Neural cell (in vitro differentiated cells): ENCODE data around the gene ZNF281. TPM values are rescaled to one million over a fixed set of nuclear protein-coding genes. Genes with fewer than 3 reads are reported as not detected.

Experiments used
- H2AFZ ChIP-seq: fragments of 200-600, 300-800 bp; sonication (generic), shearing (Covaris generic); 2 replicates; pipeline ENCODE4 v1.6.0; 2014; ENCODE audit warnings: low read depth, mild to moderate bottlenecking, antibody characterized with exemption, low read length, moderate library complexity
- H3F3A ChIP-seq: fragments of 200-600 bp; shearing (Covaris generic); 2 replicates; pipeline ENCODE4 v1.6.1; 2016; ENCODE audit warnings: mild to moderate bottlenecking, moderate library complexity, mixed read lengths, antibody characterized with exemption, low read length; ENCODE audit not compliant: insufficient read depth, poor library complexity, severe bottlenecking
- H3K27ac ChIP-seq: fragments of 200-600, 300-800 bp; sonication (generic), shearing (Covaris generic); 2 replicates; pipeline ENCODE4 v1.5.1; 2014; ENCODE audit warnings: mild to moderate bottlenecking, low read length, moderate library complexity
- H3K27me3 ChIP-seq: fragments of 300-800, 200-600 bp; sonication (generic), shearing (Covaris generic); 2 replicates; pipeline ENCODE4 v1.6.0; 2014; ENCODE audit warnings: mild to moderate bottlenecking, low read depth, low read length, moderate library complexity; ENCODE audit not compliant: insufficient read depth
- H3K36me3 ChIP-seq: fragments of 300-800, 200-600 bp; sonication (generic), shearing (Covaris generic); 2 replicates; pipeline ENCODE4 v1.5.1; 2014; ENCODE audit warnings: mild to moderate bottlenecking, antibody characterized with exemption, low read length, moderate library complexity; ENCODE audit not compliant: insufficient read depth
- H3K4me2 ChIP-seq: fragments of 300-800, 200-600 bp; sonication (generic), shearing (Covaris generic); 2 replicates; pipeline ENCODE4 v1.6.0; 2014; ENCODE audit warnings: mild to moderate bottlenecking, low read length
- H3K4me3 ChIP-seq: fragments of 300-800, 200-600 bp; sonication (generic), shearing (Covaris generic); 2 replicates; pipeline ENCODE4 v1.5.1; 2014; ENCODE audit warnings: mild to moderate bottlenecking, low read length, moderate library complexity
- H3K79me2 ChIP-seq: fragments of 200-600 bp; shearing (Covaris generic); replicated peaks from 2 replicates; pipeline ENCODE4 v1.6.0; 2014; ENCODE audit warnings: mild to moderate bottlenecking, low read length, moderate library complexity; ENCODE audit not compliant: insufficient read depth
- H3K9ac ChIP-seq: fragments of 300-800, 200-600 bp; sonication (generic), shearing (Covaris generic); 2 replicates; pipeline ENCODE4 v1.6.1; 2016; ENCODE audit warnings: mild to moderate bottlenecking, low read length, mixed read lengths
- H3K9me2 ChIP-seq: fragments of 200-600 bp; shearing (Covaris generic); 2 replicates; pipeline ENCODE4 v1.6.1; 2016; ENCODE audit warnings: mild to moderate bottlenecking, low read length, mixed read lengths; ENCODE audit not compliant: insufficient read depth
- H3K9me3 ChIP-seq: fragments of 200-600, 300-800 bp; sonication (generic), shearing (Covaris generic); 2 replicates; pipeline ENCODE4 v1.6.1; 2016; ENCODE audit warnings: mild to moderate bottlenecking, mixed run types, low read length, moderate library complexity, mixed read lengths
- H4K20me1 ChIP-seq: fragments of 200-600 bp; shearing (Covaris generic); 2 replicates; pipeline ENCODE4 v1.6.1; 2016; ENCODE audit warnings: mild to moderate bottlenecking, mixed run types; ENCODE audit not compliant: insufficient read depth
- CTCF ChIP-seq: fragments of 450-650 bp; IDR thresholded peaks from 2 replicates; pipeline ENCODE4 v1.5.1; 2014; ENCODE audit warnings: antibody characterized with exemption, mild to moderate bottlenecking, moderate library complexity; ENCODE audit not compliant: poor library complexity, severe bottlenecking
- EP300 ChIP-seq: fragments of 450-650 bp; conservative IDR thresholded peaks from 2 replicates; pipeline ENCODE4 v1.6.1; 2014; ENCODE audit warnings: antibody characterized with exemption, mild to moderate bottlenecking, moderate library complexity; ENCODE audit not compliant: poor library complexity, severe bottlenecking
- EZH2 ChIP-seq: fragments of 200-600, 300-800 bp; shearing (Covaris generic), sonication (generic); IDR thresholded peaks from 2 replicates; pipeline ENCODE4 v1.6.1; 2014; ENCODE audit warnings: antibody characterized with exemption, low read length, borderline replicate concordance, mild to moderate bottlenecking; ENCODE audit not compliant: insufficient read depth, poor library complexity, severe bottlenecking
- MXI1 ChIP-seq: fragments of 450-650 bp; conservative IDR thresholded peaks from 2 replicates; pipeline ENCODE4 v1.6.1; 2014; ENCODE audit warnings: antibody characterized with exemption, mild to moderate bottlenecking; ENCODE audit not compliant: poor library complexity, severe bottlenecking
- POLR2AphosphoS5 ChIP-seq: IDR thresholded peaks from 2 replicates; pipeline ENCODE4 v1.6.1; 2012
- RAD21 ChIP-seq: fragments of 450-650 bp; conservative IDR thresholded peaks from 2 replicates; pipeline ENCODE4 v1.6.1; 2014; ENCODE audit warnings: antibody characterized with exemption, mild to moderate bottlenecking, moderate library complexity
- REST ChIP-seq: IDR thresholded peaks from 2 replicates; pipeline ENCODE4 v1.6.1; 2012; ENCODE audit warnings: borderline replicate concordance
- SMC3 ChIP-seq: fragments of 450-650 bp; conservative IDR thresholded peaks from 2 replicates; pipeline ENCODE4 v1.6.1; 2014; ENCODE audit warnings: antibody characterized with exemption, mild to moderate bottlenecking, moderate library complexity; ENCODE audit not compliant: poor library complexity
- TAF1 ChIP-seq: IDR thresholded peaks from 2 replicates; pipeline ENCODE4 v1.6.1; 2012; ENCODE audit warnings: low read depth
- polyA plus RNA-seq: library from polyadenylated mRNA; depleted of rRNA; stranded (reverse); fragments of >200 nt; gene quantifications from 2 replicates; pipeline ENCODE4 v1.2.3, GENCODE V29; 2014

The ZNF281 gene
- polyA plus RNA-seq, 1 donor from 2014 or later: 23.9 TPM

- Histone ChIP-seq H3K9ac (no peak overlapping the region), H3K9me3 (no peaks in the 10 kb centered on the region), H2AFZ (no peak overlapping the region), H3K79me2 (no peaks in the 10 kb centered on the region), H3K36me3 (no peaks in the 10 kb centered on the region), H3K4me2 (no peak overlapping the region), H3K4me3 (no peak overlapping the region), H3K27me3 (no peaks in the 10 kb centered on the region), H3K9me2 (no peaks in the 10 kb centered on the region), H3F3A (no peaks in the 10 kb centered on the region), H4K20me1 (no peaks in the 10 kb centered on the region), H3K27ac (no peak overlapping the region)
- TF ChIP-seq CTCF: no peak
- no peak for TF ChIP-seq EZH2
- TF ChIP-seq REST: no peak
- TF ChIP-seq POLR2AphosphoS5: no peak
- TF ChIP-seq RAD21: no peak
- no peak for TF ChIP-seq SMC3
- TF ChIP-seq EP300: no peak
- TF ChIP-seq MXI1: no peak
- TF ChIP-seq TAF1: no peak
Measured at GRCh38 chr1:200415789-200416593, 6.2 kb upstream of the ZNF281 start.

- no peak overlapping the region for H3K27ac ChIP-seq
- no peaks in the 10 kb centered on the region for H3K27me3 ChIP-seq
- H3K4me2 ChIP-seq: no peak overlapping the region
- no peaks in the 10 kb centered on the region for H4K20me1 ChIP-seq
- H3K9ac ChIP-seq: no peak overlapping the region
- H2AFZ ChIP-seq: no peak overlapping the region
- no peaks in the 10 kb centered on the region for H3K9me3 ChIP-seq
- no peaks in the 10 kb centered on the region for H3K79me2 ChIP-seq
- H3K9me2 ChIP-seq: no peaks in the 10 kb centered on the region
- H3K4me3 ChIP-seq: no peak overlapping the region
- H3F3A ChIP-seq: no peaks in the 10 kb centered on the region
- H3K36me3 ChIP-seq: no peaks in the 10 kb centered on the region
- TF ChIP-seq POLR2AphosphoS5 (no peak), EZH2 (no peak), TAF1 (no peak), RAD21 (no peak), CTCF (no peak), SMC3 (no peak), MXI1 (no peak), EP300 (no peak), REST (no peak)
Measured at GRCh38 chr1:200415227-200415626, 5.4 kb upstream of the ZNF281 start.
